ENCODE results near the gene ZDHHC1.

The ZDHHC1 gene

DNA sequence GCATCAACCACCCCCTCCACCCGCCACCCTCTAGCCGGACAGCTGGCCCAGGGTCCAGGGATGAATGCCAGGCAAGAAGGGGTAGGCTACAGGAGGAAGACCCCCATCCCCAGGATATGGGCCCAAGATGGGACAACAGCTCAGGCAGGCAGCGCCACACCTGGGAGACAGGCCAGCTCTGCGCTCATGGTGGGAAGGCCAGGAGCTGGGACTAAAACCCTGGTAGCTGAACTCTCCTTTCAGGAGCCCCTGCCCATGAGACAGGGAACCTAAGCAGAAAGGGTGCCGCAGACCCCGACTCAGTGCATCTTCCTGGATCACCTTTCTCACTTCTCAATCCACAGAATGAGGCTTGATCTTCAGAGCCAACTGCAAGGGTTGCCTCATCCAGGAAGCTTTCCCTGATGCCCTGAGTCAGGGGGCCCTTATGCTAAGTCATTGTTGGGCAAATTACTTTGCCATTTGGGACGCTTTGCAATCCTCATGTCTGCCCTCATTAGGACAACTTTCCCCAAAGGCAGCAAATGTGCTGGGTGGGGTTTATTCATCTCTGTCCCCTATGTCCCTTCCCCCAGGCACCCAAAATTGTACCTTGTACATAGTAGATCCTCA lies 9.0 kb downstream of the ZDHHC1 start:
- no peak for DNase-seq

GRCh38 chr16:67406111-67406971 lies 9.9 kb downstream of the ZDHHC1 start:
- DNase-seq: no peak

DNA sequence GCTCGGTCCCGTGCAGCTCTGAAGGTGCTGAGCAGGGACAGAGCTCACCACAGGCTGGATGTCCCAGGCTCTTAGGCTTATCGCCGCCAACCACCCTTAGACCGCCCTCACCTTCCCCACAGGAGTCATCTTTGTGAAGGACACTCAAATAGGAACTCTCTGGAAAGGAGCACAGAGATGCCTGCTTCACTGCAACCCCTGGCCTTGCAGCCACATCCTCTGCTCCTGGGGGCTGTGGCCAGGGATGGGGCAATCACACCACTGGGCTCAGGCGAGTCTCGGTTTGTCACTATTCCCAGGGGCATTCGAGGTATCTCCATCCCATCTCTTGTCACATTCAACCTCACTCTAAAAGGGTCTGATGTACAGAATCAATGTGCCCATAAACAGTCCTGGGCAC lies 10.9 kb downstream of the ZDHHC1 start:
- no peak for DNase-seq

DNA sequence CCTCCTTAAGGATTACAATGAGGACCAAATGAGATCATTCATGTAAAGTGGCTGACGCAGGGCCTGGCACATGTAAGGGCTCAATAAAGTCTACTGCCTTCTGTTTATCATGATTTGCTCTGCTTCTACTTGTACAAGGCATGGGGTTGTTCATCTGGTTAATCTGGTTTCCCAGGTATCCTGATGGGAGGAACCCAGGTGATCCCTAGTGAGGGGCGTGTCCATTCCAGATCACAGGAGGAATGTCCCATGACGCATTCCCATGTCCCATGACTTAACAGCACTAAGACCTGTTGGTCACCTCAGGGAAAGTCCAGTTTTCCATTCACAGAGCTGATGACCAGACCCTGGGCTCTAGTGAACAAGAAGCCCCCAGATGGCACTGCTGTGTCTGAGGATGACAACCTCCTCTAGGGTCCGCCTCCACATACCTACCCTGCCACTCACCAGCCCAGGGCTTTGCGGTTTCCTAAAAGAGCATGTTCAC lies 11.5 kb downstream of the ZDHHC1 start:
- no peak for DNase-seq

DNA sequence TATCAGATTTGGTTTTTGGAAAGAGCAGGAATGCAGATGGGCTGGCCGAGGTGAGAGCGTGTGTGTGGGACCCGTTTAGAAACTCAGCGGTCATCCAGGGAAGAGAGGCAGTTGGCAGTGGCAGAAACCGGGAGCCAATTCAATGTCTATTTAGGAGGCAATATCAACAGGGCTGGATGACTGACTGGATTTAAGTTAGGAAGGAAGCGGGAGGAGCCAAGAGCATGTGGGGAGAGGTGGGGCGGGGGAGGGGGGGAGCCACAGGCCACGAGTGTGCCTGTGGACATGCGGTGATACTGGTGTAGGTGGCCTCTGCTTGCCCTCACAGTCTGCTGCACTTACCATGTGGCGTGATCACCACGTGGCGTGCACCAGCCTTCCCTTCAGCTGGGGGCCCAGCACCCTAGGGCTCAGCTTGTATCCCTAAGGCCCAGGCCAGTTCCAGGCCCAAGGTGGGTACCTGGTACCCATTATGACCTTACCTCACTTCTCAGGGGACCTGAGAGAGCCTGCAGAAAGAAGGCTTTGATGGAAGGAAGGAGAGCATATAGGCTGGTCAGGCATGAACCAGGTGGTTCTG lies 12.2 kb downstream of the ZDHHC1 start:
- DNase-seq: no peak

DNA sequence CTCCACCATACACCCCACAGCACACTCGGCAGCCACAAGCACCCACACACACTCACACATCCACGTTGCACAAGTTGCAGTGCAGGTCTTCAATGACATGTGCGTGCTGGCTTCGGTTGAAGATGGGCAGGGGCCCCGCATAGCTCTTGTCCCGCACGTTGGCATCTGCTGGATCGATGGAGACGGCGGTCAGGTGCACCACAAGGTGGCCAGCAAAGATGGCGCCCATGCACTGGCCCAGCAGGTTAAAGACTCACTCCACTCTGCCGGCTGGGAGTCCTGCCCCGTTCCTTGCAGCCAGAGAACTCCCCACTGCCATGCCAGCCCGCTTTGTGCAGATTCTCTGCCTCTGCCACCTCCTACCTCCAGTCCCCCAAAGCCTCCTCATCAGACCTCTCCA lies 15.4 kb downstream of the ZDHHC1 start:
- DNase-seq: no peak

DNA sequence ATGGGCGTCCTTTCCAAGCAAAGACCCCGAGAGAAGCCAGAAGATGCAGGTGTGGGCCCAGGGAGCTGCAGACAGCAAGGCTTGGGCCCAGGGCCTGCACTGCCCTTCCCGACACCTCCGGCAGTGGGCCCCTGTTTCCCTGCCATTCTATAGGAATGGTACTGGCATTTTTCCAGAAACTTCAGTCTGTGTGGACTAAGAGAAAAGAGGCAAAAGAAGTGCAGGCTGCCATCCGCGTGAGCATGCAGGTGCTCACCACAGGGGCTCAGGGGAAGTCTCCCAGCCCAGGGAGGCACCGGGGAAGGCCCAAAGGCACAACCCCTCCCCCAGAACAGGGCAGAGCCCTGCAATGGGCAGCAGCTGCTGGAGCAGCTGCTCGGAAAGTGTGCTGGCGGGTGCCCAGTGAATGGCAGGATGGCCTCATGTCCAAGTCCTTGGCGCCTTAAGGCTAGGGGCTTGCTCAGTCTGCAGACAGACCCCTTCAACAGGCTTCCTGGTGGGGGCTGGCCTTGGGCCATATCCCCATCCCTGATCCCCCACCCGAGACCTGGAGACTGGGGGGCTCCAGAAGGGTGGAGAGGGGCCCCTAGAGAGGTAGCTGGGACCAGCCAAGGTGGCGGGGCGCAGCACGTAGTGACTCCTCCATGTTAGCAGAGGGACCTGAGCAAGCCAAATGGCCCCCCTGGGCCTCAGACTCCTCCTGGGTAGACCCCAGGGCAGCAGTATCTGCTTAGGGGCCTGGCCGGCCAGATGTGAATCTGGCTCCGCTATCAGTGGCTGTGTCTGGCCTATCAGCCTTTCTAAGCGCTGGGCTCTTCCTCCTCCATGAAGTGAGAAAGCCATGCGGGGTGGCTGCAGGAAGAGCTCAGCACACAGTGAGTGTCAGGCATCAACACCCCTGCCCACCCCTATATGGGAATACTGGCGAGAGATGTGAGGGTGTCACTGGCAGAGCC lies 16.2 kb downstream of the ZDHHC1 start:
- DNase-seq: no peak

DNA sequence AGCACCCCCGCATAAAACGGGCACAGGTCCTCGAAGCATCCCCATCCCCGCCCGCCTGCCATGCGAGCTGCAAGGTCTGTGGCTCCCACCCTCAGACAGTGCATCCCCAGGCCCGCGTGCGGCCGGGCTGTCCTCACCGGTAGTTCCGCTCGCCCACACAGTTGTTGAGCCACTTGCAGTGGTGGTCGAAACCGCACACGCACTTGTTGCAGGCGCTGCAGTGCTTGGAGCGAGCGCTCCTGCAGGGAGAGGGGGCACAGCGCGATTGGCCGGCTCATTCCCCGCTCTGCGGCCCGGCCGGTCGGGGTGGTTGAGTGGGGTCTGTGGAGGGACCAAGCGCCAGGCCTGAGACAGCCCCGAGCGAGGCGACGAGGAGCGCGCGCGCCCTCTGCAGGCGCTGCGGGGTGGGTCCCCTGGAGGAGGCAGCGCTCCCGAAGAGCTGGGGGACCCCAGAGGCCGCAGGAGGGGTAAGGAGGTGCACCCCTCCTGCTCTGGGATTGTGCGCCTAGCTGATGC lies 17.0 kb downstream of the ZDHHC1 start:
- peak; percentile 7 for DNase-seq

DNA sequence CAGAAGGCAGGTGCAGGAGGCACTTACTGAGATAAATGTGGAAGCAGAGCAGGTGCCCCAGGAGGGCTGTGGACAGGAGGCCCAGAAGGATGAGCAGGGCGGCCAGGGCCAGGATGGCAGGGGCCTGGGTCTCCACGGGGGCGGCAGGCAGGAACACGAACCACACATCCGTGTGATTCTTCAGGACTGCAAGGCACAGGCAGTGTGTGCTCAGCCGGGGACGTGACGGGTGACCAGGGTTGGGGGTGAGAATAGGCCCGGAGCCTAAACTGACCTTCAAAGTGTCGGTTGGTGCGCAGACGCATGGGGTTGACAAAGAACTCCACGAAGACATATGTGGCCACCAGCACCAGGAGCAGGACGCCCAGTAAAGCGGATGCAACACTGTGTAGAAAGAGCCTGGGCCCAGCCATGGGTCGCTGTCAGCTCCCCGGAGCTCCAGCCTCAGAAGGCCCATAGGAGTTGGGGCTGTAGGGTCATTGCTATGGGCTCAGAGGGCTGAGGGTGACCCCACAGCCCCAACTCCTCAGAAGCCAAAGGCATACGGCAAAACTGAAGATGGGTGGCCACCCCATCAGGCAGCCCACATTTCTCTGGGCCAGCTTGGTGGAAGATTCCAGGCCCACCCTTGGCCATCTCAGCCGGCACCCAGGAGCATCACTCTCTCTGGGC lies 17.6 kb downstream of the ZDHHC1 start:
- DNase-seq: no peak

GRCh38 chr16:67397812-67398545 lies 18.3 kb downstream of the ZDHHC1 start:
- DNase-seq: no peak

GRCh38 chr16:67397036-67397801 lies 19.1 kb downstream of the ZDHHC1 start:
- no peak for DNase-seq

DNA sequence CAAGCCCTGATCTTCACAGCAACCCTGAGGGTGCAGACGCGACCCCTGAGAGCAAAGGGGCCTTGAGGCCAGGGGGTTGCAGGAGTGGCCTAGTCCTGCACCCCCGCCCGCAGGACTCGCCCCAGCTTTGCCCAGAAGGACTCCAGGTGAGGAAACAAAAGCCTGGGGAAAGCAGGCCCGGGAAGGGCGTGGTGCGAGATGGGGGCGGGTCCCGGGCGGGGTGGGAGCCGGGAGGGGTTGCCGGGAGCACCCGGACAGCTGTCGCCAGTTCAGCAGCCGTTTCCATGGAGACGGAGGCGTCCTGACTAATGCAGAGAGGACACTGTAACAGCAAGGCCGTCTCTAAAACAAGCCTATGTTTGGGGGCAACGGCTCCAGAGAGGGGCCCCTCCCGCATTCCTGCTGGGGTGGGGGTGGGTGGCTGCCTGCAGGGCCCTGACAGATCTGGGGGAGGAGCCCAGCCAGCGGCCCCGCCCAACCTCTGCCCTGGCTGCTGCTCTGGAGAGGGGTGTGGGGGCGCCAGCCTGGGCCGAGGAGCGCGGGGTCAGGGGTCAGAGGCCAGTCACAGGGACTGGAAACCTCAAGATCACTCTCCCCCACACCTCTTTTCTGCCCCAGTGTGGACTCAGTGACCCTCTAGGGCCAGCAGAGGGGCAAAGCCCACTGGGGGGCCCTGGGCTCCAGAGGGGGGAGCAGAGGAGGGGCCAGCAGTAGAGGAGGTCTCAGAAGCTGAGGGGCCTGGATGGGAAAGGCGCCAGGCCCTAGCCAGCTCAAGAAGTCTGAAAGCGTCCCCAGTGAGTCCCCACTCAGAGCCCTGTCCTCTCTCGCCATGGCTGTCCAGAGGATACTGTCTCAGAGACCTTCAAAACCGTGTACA lies 19.9 kb downstream of the ZDHHC1 start:
- no peak for DNase-seq

GRCh38 chr16:67395458-67396158 lies 20.7 kb downstream of the ZDHHC1 start:
- no peak for DNase-seq

DNA sequence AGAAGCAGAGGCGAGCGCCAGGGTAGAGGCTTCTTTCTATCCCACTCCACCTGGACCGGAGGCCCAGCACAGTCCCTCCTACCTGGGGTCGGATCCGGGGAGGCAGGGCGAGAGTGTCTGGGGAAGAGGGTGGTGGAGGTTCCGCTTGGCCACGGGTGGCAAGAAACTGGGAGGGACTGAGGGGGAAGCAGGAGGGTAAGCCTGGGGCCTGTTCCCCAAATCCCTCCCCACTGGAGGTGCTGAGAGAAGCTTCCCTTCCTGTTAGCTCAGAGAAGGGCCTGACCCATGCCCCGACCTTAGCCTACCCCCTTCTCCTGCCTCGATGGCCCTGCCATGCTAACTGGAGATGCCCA lies 21.2 kb downstream of the ZDHHC1 start:
- no peak for DNase-seq

- no peak for DNase-seq
These were observed 21.8 kb downstream of the ZDHHC1 start for GRCh38 chr16:67394155-67395104.

GRCh38 chr16:67393788-67394154 lies 22.5 kb downstream of the ZDHHC1 start:
- DNase-seq: no peak

GRCh38 chr16:67393111-67393787 lies 23.0 kb downstream of the ZDHHC1 start, which contains the start of gene TPPP3:
Gene TPPP3, minus strand, starts transcription at chr16:67393498. Its CDS starts 2,387 bp downstream, at chr16:67391111.
- DNase-seq: peak; percentile 7
